Body of pancreas (tissue), 4 donors: ENCODE measurements around the gene ACKR3. TPM values are rescaled to one million over a fixed set of nuclear protein-coding genes. Genes with fewer than 3 reads are reported as not detected.

ENCODE experiments used
- ATAC-seq: fragments of 150-250 bp; one replicate; pipeline ENCODE4 v1.9.1; 2016
- DNase-seq, 4 donors: peaks; one replicate each; pipeline ENCODE4 v3.0.0-alpha.2; 2019
- H3K27ac ChIP-seq, 4 donors: fragments of 200-600 bp; sonication (generic); 1 replicate in 3 of 4; 2 replicates in 1 of 4; pipeline versions ENCODE4 v1.5.1 to v1.6.1; 2016 to 2019; ENCODE audit warnings: mild to moderate bottlenecking in 1 of 4, mixed read lengths in 1 of 4, moderate library complexity in 1 of 4
- H3K27me3 ChIP-seq, 2 donors: fragments of 200-600 bp; sonication (generic); one replicate each; pipeline ENCODE4 v1.6.0; 2016; ENCODE audit warnings: mild to moderate bottlenecking in 1 of 2
- H3K36me3 ChIP-seq, 2 donors: fragments of 200-600 bp; sonication (generic); replicated peaks in 1 of 2; 2 replicates each; pipeline ENCODE4 v1.5.1; 2016; ENCODE audit warnings: low read depth in 2 of 2; ENCODE audit not compliant: insufficient read depth in 1 of 2
- H3K4me1 ChIP-seq: fragments of 200-600 bp; sonication (generic); one replicate; pipeline ENCODE4 v1.6.0; 2016
- H3K4me3 ChIP-seq, 2 donors: fragments of 200-600 bp; sonication (generic); 1 replicate in 1 of 2; 2 replicates in 1 of 2; pipeline ENCODE4 v1.5.1; 2016 to 2019
- H3K9me3 ChIP-seq, 3 donors: fragments of 200-600 bp; sonication (generic); 1 replicate in 2 of 3; 2 replicates in 1 of 3; pipeline ENCODE4 v1.5.1; 2016
- CTCF ChIP-seq, 7 experiments: fragments of 450-650 bp in 4 of 7; fragments of 200-600 bp in 3 of 7; sonication (generic) in 3 of 7; IDR thresholded peaks; one replicate each; pipeline ENCODE4 v1.5.1; 2016 to 2019; ENCODE audit warnings: antibody characterized with exemption in 7 of 7
- POLR2A ChIP-seq, 3 donors: fragments of 450-650 bp; IDR thresholded peaks; one replicate each; pipeline ENCODE4 v1.6.1; 2016; ENCODE audit warnings: antibody characterized with exemption in 3 of 3, mild to moderate bottlenecking in 2 of 3
- WGBS, 2 donors: methylation state at CpG; one replicate each; pipeline ENCODE4 v1.1.5; 2017; 5-methylcytosine and 5-hydroxymethylcytosine counted together
- intact Hi-C: fragments of 100-400 bp; cut with DNase I; formaldehyde crosslinking; loops from one replicate; pipeline ENCODE4 v1.15.1; 2023
- total RNA-seq, 2 donors: library from RNA; depleted of rRNA; stranded (reverse); fragments of >200 nt; gene quantifications; one replicate each; pipeline ENCODE4 v1.1.0, GENCODE V29; 2016

The ACKR3 gene
- total RNA-seq, 2 donors from 2014 or later: 10.4 to 18.1 TPM

- 24 to 31% methylated on average over 8 to 9 of the region's 9 CpGs for WGBS, 2 donors
- Histone ChIP-seq H3K27me3 (no peaks in the 10 kb centered on the region), H3K9me3 (no peaks in the 10 kb centered on the region), H3K4me3 (no peak overlapping the region), H3K36me3 (peaks cover 5 to 13% of the 10 kb centered on the region in 2 donors), H3K4me1 (peaks cover 74% of the 10 kb centered on the region), H3K27ac (peak overlapping the region; percentile 77 to 93 (median 86))
- intact Hi-C loops: no loop called here
- ATAC-seq (peak; percentile 64), DNase-seq (peak; percentile 65 to 85 (median 74))
- TF ChIP-seq POLR2A (IDR thresholded peaks at IDR 0.05) (peak in 1 of 3 donors; percentile 39), CTCF (IDR thresholded peaks at IDR 0.05) (no peak)
Measured at GRCh38 chr2:236579048-236579745, 9.6 kb downstream of the ACKR3 start.

GRCh38 chr2:236579746-236580315 lies 10.2 kb downstream of the ACKR3 start:
- H3K36me3 ChIP-seq: peaks cover 5 to 13% of the 10 kb centered on the region in 2 donors
- H3K27ac ChIP-seq: peak overlapping the region; percentile 77 to 93 (median 86)
- no peak overlapping the region for H3K4me3 ChIP-seq
- no peaks in the 10 kb centered on the region for H3K27me3 ChIP-seq
- intact Hi-C loops: no loop called here
- DNase-seq: peak in 3 of 4 donors; percentile 55 to 67 (median 58)
- peaks cover 68% of the 10 kb centered on the region for H3K4me1 ChIP-seq
- 20 to 31% methylated on average over 9 of the region's 9 CpGs for WGBS, 2 donors
- no peak for TF ChIP-seq POLR2A (IDR thresholded peaks at IDR 0.05)
- TF ChIP-seq CTCF (IDR thresholded peaks at IDR 0.05): no peak
- ATAC-seq: peak; percentile 35
- H3K9me3 ChIP-seq: no peaks in the 10 kb centered on the region

GRCh38 chr2:236580746-236581355 lies 11.2 kb downstream of the ACKR3 start:
- Histone ChIP-seq H3K4me1 (peaks cover 58% of the 10 kb centered on the region), H3K27ac (peak overlapping the region in 3 of 4 donors; percentile 53 to 93 (median 84)), H3K4me3 (no peak overlapping the region), H3K36me3 (peaks cover 5 to 13% of the 10 kb centered on the region in 2 donors), H3K9me3 (no peaks in the 10 kb centered on the region), H3K27me3 (no peaks in the 10 kb centered on the region)
- TF ChIP-seq CTCF (IDR thresholded peaks at IDR 0.05) (no peak), POLR2A (IDR thresholded peaks at IDR 0.05) (no peak)
- no peak for DNase-seq
- 81 to 87% methylated on average over 29 of the region's 29 CpGs for WGBS, 2 donors
- no peak for ATAC-seq
- intact Hi-C loops: no loop called here

GRCh38 chr2:236581546-236581945 lies 11.9 kb downstream of the ACKR3 start:
- Histone ChIP-seq H3K4me3 (no peak overlapping the region), H3K27me3 (no peaks in the 10 kb centered on the region), H3K4me1 (peaks cover 51% of the 10 kb centered on the region), H3K9me3 (no peaks in the 10 kb centered on the region), H3K27ac (peak overlapping the region in 3 of 4 donors; percentile 53 to 93 (median 84)), H3K36me3 (peaks cover 5 to 13% of the 10 kb centered on the region in 2 donors)
- intact Hi-C loops: no loop called here
- 27 to 39% methylated on average over 7 of the region's 7 CpGs for WGBS, 2 donors
- no peak for ATAC-seq
- DNase-seq: peak in 2 of 4 donors; percentile 45 to 56
- TF ChIP-seq POLR2A (IDR thresholded peaks at IDR 0.05): no peak
- TF ChIP-seq CTCF (IDR thresholded peaks at IDR 0.05): no peak
